CD4-positive, alpha-beta T cell treated with Interleukin-15 for 1 hour (primary cell): Measurements from ENCODE around the gene TBC1D1.
"Not testable (repeated sequence)": the region's sequence is repeated elsewhere in the genome, so short reads cannot be mapped to it uniquely, and the experiment has no call there.

Experiments
- DNase-seq: peaks from one replicate; pipeline ENCODE4 v3.0.0-alpha.2; 2020

TBC1D1 gene

DNA sequence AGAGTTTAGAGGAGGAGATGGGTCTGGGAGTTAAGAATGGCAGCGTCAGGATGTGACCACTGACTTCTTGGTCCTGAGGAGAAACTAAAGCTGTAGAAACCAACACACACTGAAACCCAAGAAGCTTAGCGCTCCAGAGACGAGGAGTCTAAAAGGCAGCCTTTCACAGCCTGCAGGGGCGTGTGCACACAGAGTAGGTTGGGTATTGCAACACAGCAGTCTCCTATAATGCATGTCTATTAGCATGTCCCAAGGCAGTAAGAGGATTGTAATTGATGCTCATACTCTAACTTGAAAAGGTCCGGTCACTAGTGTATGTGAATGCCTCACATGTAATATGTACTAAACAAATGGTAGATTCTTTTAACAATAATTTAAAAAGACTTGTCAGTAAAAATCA, 126.7 kb downstream of the TBC1D1 start:
- no peak for DNase-seq

DNA sequence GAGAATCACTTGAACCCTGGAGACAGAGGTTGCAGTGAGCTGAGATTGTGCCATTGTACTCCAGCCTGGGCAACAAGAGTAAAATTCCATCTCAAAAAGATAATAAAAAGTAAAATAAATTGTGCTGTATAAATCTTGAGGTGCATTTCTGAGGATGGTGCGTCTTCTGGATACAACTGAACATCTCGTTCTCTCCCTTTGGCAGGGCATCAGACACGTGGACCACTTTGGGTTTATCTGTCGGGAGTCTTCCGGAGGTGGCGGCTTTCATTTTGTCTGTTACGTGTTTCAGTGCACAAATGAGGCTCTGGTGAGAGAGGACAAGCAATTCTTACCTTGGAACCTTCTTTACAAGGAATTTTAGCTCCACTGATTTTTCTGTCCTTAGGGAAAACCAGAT, 129.5 kb downstream of the TBC1D1 start:
- no peak for DNase-seq

- DNase-seq, result not testable (repeated sequence)
Observed at GRCh38 chr4:38020961-38021360, 130.1 kb downstream of the TBC1D1 start.

DNA sequence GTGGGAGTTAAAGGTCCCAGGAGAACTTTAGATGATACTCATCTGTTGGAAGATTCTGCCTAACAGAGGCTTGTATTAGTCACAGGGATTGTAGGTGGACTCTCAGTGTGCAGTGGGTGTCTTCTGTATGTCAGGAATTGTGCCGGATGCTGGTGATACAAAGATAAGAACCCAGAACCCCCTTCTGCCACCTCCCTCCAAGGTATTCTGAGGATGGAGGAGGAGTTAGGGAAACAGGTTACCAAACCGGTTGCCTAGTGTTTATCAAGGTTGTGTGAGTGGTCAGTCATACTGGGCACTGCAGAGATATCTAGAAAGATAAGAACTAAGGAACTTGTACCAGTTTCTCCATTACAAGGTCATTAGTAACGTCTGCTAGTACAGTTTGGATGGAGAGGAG, 130.9 kb downstream of the TBC1D1 start:
- no peak for DNase-seq

- no peak for DNase-seq
Observed at GRCh38 chr4:38023347-38024205, 132.7 kb downstream of the TBC1D1 start.

DNA sequence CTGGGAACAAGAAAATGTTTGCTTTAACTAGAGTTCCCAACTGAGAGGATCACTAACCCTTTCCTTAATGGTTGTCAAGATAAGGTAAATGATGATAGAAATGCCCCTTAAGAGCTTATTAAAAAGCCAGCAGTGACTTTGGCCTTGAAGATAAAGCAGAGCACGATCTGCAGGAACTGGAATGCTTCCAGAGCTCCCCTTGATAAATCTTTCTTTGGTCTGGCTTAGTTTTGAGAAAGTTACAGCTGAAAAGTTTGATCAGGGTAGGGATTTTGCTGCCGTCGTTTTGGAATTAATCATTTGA, 133.3 kb downstream of the TBC1D1 start:
- no peak for DNase-seq

- no peak for DNase-seq
Observed at GRCh38 chr4:38025665-38026064, 134.8 kb downstream of the TBC1D1 start.

DNA sequence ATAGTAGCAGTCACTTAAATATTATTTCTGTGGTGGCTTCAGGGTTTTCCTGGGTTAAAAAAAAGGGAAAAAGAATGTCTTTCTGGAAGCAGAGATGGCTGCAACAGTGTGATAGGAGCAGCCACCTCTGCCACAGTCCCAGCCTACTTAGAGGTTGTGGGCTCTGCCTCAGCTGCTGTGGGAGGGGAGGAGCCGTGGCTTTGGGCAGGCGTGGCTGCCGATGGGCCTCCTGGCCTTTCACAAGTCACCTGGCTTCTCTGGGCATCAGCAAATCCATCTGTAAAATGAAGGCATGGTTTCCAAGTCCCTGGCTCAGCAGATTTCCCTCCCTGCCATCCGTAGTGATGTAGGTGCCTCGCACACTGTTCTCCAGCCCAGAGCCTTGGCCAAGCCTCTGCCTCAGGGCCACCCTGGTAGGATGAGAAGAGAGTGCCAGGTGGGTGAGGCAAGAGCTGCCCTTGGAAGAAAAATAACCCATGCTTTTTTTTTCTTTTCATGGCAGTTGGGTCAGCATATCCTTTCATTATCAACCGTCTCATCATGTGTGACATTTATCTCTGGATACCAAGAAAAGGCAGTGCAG, 135.4 kb downstream of the TBC1D1 start:
- DNase-seq, result no peak

DNA sequence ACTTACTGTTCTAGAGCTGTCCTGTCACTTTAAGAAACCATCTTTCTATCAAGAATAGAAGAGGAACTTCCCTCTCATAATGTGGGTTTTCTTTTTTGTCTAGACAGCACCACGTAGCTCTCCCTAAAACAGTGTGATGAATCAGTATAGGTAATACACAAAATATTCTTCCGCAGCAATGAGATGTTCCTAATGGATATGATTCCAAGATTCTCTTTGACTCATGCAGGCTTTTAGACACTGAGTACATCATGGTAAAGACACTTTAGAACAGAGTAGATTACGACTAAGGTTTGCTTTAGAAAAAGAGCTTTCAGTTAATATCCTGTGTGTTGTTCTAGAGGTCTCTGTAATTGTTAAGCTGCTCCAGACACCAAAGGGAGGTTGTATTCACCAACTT, 139.1 kb downstream of the TBC1D1 start:
- DNase-seq, result no peak

- no peak for DNase-seq
Observed at GRCh38 chr4:38034986-38035882, 144.3 kb downstream of the TBC1D1 start.

- DNase-seq, result no peak
Observed at GRCh38 chr4:38036548-38036947, 145.7 kb downstream of the TBC1D1 start.

GRCh38 chr4:38037612-38038011, 146.7 kb downstream of the TBC1D1 start:
- DNase-seq, result no peak

GRCh38 chr4:38040619-38041018, 149.7 kb downstream of the TBC1D1 start:
- DNase-seq, result no peak

DNA sequence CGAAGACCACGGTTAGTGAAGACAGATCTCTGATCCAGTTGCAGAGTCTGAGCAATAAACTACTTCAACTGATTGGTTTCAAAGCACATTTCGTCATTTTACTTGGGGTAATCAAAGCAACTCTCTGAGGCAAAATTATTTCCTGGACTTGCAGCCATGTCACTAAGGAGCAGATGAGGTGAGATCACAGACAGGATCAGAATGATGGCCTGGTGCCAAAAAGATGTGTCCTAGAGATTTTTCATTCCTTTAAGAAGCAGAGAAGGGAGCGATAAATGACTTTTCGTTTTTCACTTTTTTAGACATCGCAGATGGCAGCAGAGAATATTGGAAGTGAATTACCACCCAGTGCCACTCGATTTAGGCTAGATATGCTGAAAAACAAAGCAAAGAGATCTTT, 153.2 kb downstream of the TBC1D1 start:
- DNase-seq, result no peak

DNA sequence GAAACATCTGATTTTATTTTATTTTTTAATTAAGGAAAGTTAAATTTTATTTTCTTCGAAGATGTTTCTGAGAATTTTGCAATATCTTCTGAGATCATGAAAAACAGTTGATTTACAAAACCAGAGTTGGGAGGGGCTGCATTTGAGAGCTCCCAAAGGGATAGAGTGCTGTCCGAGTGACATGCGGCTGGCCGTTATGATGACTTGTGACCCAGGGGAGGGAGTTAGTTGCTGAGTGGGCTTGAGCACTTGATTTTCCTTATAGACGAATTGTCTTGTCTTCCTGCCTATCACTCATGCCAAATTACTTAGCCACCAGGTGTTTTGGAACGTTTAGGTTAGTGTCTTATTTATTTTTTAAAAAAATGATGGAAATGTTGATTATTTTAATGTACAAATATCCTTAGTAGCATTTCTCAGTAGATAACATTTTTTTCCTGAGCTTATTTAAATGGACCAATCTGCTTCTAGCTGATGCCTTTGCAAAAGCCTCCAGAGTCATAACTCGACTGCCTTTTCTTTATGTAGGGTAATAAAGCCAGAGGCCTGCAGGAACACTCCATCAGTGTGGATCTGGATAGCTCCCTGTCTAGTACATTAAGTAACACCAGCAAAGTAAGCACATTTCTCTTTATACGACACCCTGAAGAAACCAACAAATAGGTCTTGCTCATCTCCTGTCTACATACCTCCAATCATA, 154.6 kb downstream of the TBC1D1 start:
- no peak for DNase-seq

GRCh38 chr4:38046727-38047489, 156.0 kb downstream of the TBC1D1 start:
- no peak for DNase-seq

- no peak for DNase-seq
Observed at GRCh38 chr4:38049545-38050170, 158.8 kb downstream of the TBC1D1 start.

- DNase-seq, result no peak
Observed at GRCh38 chr4:38050560-38051350, 159.9 kb downstream of the TBC1D1 start.

DNA sequence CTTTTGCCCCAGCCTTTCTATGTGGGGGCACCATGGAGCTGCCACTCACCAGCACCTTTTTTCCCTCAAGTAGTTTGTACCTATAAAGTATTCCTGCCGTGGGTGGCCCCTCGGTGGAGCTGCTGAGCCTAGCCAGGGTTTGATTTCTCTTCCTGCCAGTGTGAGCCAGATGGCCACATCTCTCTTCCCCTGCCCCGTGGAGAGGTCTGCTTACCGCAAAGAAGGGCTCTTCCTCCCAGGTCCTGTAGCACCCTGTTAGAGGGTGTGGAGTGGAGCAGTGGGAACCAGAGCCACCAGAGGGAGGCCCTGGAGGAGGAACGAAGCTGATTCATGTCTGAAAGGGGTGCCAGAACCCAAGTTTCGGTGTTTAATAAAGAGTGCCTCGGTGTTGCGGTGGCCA, 164.7 kb downstream of the TBC1D1 start:
- no peak for DNase-seq

GRCh38 chr4:38056011-38056685, 165.3 kb downstream of the TBC1D1 start:
- no peak for DNase-seq
